ENCODE measurements around the gene HSD11B1L. TPM values are rescaled to one million over a fixed set of nuclear protein-coding genes. Genes with fewer than 3 reads are reported as not detected.

Gene HSD11B1L
- 20.2 and 28.2 TPM in 2 replicates for total RNA-seq

DNA sequence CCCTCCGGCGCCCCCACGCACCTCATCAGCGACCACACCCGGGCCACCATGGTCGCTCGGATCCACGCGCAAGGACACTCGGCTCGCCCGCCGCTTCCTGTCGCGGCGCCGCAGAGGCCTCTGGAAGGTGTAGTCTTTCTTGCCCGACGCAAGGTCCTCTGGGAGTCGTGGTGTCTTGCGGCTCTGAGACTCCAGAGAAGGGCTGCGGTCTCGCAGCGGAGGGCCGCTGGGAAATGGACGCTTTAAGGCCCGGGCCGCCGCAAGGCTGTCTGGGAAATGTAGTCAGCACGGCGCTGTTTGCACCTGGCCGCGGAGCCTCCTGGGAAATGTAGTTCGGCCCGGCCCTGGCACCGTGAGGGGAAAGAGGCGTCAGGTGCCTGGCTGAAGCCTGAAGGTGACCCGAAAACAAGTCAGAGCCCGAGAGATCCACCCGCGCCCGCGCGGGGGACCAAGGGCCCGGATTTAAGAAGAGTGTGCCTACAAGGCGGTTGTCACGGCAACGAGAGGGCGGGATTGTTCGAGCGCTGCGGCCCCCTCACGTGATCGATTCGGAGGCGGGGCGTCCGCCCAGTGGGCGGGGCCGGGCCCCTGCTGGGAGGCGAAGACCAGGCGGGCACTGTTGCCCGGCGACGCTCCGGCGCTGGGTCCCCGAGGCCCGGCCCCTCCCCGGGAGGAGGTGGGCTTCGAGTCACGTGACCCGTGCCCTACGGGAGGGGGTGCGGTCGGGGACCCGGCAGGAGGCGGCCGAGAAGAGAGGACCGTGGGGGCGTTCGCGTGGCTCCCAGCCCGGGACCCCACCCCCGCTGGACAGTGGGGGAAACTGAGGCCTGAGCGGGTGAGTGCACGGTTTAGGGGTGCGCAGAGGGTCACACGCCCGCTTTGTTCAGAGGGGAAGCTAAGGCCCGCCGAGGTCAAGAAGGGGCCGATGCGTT, at the start of gene HSD11B1L, which contains the start of gene MICOS13:
Gene HSD11B1L, plus strand, starts transcription at position 591 of the 932 bp plus-strand sequence. CDS start 3,806 bp downstream, outside the sequence.
Gene MICOS13, minus strand, starts transcription at position 80 of the 932 bp plus-strand sequence. Its CDS starts 30 bp downstream, at position 50.
- peak; percentile 86 for DNase-seq (ENCODE audit: extremely low read depth, low read depth, low spot score)

- no peak for DNase-seq (ENCODE audit: extremely low read depth, low read depth, low spot score)
These were observed 49.1 kb upstream of the HSD11B1L start for GRCh38 chr19:5631567-5632240.

- no peak for DNase-seq (ENCODE audit: extremely low read depth, low read depth, low spot score)
These were observed 48.6 kb upstream of the HSD11B1L start for GRCh38 chr19:5632241-5632612.

DNA sequence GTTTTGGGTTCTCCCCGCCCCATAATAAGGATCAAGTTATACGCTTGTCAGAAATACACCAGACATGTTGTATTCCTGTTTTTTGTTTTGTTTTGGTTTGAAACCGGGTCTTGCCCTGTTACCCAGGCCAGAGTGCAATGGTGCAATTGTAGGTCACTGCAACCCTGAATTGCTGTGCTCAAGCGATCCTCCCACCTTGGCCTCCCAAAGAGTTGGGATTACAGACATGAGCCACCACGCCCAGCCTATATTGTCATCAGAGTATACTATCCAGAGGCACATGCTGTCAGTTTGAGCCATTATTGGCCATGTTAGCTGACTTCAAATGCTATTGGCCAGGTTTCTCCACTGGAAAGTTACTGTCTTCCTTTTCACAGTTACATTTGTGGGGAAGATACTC, 48.2 kb upstream of the HSD11B1L start:
- no peak for DNase-seq (ENCODE audit: extremely low read depth, low read depth, low spot score)

GRCh38 chr19:5635427-5635826, 45.4 kb upstream of the HSD11B1L start:
- DNase-seq (ENCODE audit: extremely low read depth, low read depth, low spot score): no peak

DNA sequence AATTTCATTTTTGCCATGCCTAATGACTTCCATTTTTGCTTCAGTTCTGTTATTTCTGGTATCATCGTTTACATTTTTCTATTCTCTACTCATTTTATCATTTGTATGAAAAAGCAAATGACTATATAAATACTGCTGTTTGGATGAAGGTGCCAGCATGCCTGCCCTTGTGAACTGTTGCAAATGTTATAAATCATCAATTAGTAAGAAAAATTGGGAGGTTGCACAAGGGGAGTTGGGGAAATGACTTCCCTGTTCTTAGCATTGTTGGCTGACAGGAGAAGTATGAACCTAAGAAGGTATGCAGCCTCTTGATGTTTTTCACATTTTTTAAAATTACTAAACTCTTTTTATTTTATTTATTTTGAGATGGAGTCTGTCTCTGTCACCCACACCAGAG, 42.9 kb upstream of the HSD11B1L start:
- no peak for DNase-seq (ENCODE audit: extremely low read depth, low read depth, low spot score)

- DNase-seq (ENCODE audit: extremely low read depth, low read depth, low spot score): no peak
These were observed 39.7 kb upstream of the HSD11B1L start for GRCh38 chr19:5641171-5641570.

DNA sequence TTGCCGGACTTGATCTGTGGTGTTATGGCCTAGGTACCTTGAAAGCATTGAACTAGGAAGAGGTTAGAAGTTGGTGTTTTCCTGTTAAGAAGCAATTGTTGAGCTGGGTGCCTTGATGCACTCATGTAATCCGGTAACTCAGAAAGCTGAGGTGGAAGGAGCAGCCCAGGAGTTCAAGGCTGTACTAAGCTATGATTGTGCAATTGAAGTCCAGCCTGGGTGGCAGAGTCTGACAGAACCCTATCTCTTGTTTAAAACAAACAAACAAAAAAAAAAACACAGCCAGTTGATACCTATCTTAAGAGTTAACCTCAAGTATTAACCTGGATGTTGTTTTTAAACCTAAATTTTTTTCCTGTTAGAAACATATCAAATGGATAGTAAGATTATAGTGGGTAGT, 38.6 kb upstream of the HSD11B1L start:
- no peak for DNase-seq (ENCODE audit: extremely low read depth, low read depth, low spot score)

GRCh38 chr19:5643060-5643459, 37.8 kb upstream of the HSD11B1L start:
- DNase-seq (ENCODE audit: extremely low read depth, low read depth, low spot score): no peak

- no peak for DNase-seq (ENCODE audit: extremely low read depth, low read depth, low spot score)
These were observed 36.8 kb upstream of the HSD11B1L start for GRCh38 chr19:5644037-5644436.

- no peak for DNase-seq (ENCODE audit: extremely low read depth, low read depth, low spot score)
These were observed 35.4 kb upstream of the HSD11B1L start for GRCh38 chr19:5645409-5645808.

GRCh38 chr19:5646703-5647102, 34.1 kb upstream of the HSD11B1L start:
- DNase-seq (ENCODE audit: extremely low read depth, low read depth, low spot score): no peak

DNA sequence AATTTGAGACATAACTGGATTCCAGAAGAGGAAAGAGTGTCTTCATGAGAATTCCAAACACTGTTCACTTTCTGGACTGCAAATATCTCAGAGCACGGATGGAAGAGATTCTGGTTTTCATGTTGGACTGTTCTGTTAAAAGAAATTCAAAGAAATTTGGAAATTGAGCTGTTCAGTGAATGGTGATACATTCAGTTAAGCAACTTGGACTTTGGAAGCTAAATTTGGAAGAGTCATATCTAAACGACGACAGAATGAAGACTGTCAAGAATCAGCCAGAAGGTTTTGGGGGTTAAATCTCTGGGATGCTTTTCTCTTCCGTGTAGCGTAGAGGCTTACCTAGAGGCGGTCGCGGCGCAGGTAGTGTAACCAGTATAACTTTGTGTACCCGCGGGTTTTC, 32.4 kb upstream of the HSD11B1L start:
- no peak for DNase-seq (ENCODE audit: extremely low read depth, low read depth, low spot score)

- DNase-seq (ENCODE audit: extremely low read depth, low read depth, low spot score): no peak
These were observed 29.5 kb upstream of the HSD11B1L start for GRCh38 chr19:5651361-5651760.

DNA sequence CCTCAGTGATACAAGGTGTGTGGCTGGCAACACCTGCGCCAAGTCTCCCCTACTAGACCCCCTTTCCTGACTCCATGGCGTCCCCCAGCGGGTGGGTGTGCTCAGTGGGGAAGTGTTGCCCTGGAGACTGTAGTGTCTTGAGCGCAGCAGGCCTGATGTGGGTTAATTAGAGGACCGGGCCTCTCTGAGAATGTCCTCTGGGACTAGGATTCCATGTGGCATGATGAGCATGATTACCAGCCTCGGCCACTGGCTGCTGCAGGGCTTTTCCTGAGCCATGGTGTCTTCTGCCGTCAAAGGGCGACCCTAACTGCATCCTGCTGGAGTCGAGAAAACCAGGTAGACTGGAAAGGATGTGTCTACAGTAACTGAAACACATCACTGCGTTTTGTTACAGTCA, 28.6 kb upstream of the HSD11B1L start:
- no peak for DNase-seq (ENCODE audit: extremely low read depth, low read depth, low spot score)

DNA sequence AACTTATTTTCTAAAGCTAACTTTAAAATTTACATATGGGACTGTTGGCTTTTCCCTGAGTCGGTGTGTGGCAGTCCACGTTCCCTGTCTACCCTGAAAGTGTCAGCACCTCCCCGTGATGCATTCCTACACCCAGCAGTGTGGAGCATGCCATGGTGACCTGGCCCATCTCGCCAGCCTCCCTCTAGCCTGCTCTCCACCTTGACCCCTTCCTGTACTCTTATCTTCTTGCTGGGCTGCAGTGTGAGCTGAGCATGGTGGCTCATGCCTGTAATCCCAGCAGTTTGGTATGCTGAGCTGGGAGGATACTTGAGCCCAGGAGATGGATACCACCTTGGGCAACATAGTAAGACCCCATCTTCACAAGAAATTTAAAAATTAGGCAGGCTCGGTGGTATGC, 25.9 kb upstream of the HSD11B1L start:
- no peak for DNase-seq (ENCODE audit: extremely low read depth, low read depth, low spot score)

GRCh38 chr19:5655412-5655811, 25.4 kb upstream of the HSD11B1L start:
- no peak for DNase-seq (ENCODE audit: extremely low read depth, low read depth, low spot score)

DNA sequence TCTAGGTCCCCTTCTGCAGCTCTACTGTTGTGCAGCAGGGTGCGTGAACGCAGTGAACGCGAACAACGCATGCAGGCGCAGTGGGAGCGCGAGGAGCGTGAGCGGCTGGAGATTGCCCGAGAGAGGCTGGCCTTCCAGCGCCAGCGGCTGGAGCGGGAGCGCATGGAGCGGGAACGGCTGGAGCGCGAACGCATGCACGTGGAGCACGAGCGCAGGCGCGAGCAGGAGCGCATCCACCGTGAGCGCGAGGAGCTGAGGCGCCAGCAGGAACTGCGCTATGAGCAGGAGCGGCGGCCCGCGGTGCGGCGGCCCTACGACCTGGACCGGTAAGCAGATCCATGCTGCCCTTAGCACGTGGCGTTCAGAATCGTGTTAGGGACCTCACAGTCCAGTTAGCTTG, 19.3 kb upstream of the HSD11B1L start:
- DNase-seq (ENCODE audit: extremely low read depth, low read depth, low spot score): no peak

DNA sequence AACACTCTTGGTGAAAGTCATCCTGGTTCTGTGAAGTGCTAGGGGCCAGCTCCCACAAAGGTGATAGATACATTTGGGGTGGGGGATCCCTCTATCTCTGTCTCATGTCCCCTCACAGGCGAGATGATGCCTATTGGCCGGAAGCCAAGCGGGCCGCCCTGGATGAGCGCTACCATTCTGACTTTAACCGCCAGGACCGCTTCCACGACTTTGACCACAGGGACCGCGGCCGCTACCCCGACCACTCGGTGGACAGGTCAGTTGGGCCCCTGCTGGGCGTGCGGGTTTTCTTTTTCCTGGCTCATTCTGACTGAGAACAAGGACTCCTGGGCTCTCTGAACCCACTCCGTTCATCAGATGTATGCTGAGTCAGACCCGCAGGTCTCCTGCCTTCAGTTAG, 16.9 kb upstream of the HSD11B1L start:
- DNase-seq (ENCODE audit: extremely low read depth, low read depth, low spot score): no peak

- no peak for DNase-seq (ENCODE audit: extremely low read depth, low read depth, low spot score)
These were observed 16.3 kb upstream of the HSD11B1L start for GRCh38 chr19:5664515-5664914.

- no peak for DNase-seq (ENCODE audit: extremely low read depth, low read depth, low spot score)
These were observed 14.9 kb upstream of the HSD11B1L start for GRCh38 chr19:5665781-5666513.

All from glomerular endothelial cell (primary cell).